ENCODE data around the gene CAB39.

The CAB39 gene

GRCh38 chr2:230788554-230789175 lies 76.0 kb downstream of the CAB39 start:
- peak overlapping the region; percentile 89 for H3K27ac Mint-ChIP-seq
- peaks cover 72% of the 10 kb centered on the region for H3K4me1 Mint-ChIP-seq (ENCODE audit: low read depth)
- H3K4me3 Mint-ChIP-seq, result no peak overlapping the region
- peaks cover 67% of the 10 kb centered on the region for H3K36me3 Mint-ChIP-seq
- H3K27me3 Mint-ChIP-seq, result no peaks in the 10 kb centered on the region
- peaks cover 19% of the 10 kb centered on the region for H3K9me3 Mint-ChIP-seq (ENCODE audit: low read depth)

GRCh38 chr2:230790981-230791380 lies 78.3 kb downstream of the CAB39 start:
- Mint-ChIP-seq H3K4me3 (no peak overlapping the region), H3K27me3 (no peaks in the 10 kb centered on the region), H3K4me1 (ENCODE audit: low read depth) (peaks cover 67% of the 10 kb centered on the region), H3K9me3 (ENCODE audit: low read depth) (peaks cover 19% of the 10 kb centered on the region), H3K36me3 (peaks cover 55% of the 10 kb centered on the region), H3K27ac (peak overlapping the region; percentile 89)

- Mint-ChIP-seq H3K27me3 (no peaks in the 10 kb centered on the region), H3K36me3 (peaks cover 35% of the 10 kb centered on the region), H3K9me3 (ENCODE audit: low read depth) (peaks cover 6% of the 10 kb centered on the region), H3K4me3 (peak overlapping the region; percentile 71), H3K27ac (peak overlapping the region; percentile 99), H3K4me1 (ENCODE audit: low read depth) (peaks cover 56% of the 10 kb centered on the region)
Observed at GRCh38 chr2:230793572-230794359, 81.1 kb downstream of the CAB39 start.

GRCh38 chr2:230794497-230794896 lies 81.9 kb downstream of the CAB39 start:
- Mint-ChIP-seq H3K9me3 (ENCODE audit: low read depth) (no peaks in the 10 kb centered on the region), H3K36me3 (peaks cover 29% of the 10 kb centered on the region), H3K27me3 (no peaks in the 10 kb centered on the region), H3K4me1 (ENCODE audit: low read depth) (peaks cover 51% of the 10 kb centered on the region), H3K27ac (peak overlapping the region; percentile 99), H3K4me3 (peak overlapping the region; percentile 71)

- Mint-ChIP-seq H3K27ac (no peak overlapping the region), H3K4me3 (no peak overlapping the region), H3K4me1 (ENCODE audit: low read depth) (peaks cover 39% of the 10 kb centered on the region), H3K36me3 (peaks cover 30% of the 10 kb centered on the region), H3K9me3 (ENCODE audit: low read depth) (no peaks in the 10 kb centered on the region), H3K27me3 (no peaks in the 10 kb centered on the region)
Observed at GRCh38 chr2:230795856-230796255, 83.2 kb downstream of the CAB39 start.

- Mint-ChIP-seq H3K27ac (no peak overlapping the region), H3K27me3 (no peaks in the 10 kb centered on the region), H3K4me3 (no peak overlapping the region), H3K36me3 (peaks cover 26% of the 10 kb centered on the region), H3K4me1 (ENCODE audit: low read depth) (peaks cover 34% of the 10 kb centered on the region), H3K9me3 (ENCODE audit: low read depth) (no peaks in the 10 kb centered on the region)
Observed at GRCh38 chr2:230796280-230796862, 83.7 kb downstream of the CAB39 start.

DNA sequence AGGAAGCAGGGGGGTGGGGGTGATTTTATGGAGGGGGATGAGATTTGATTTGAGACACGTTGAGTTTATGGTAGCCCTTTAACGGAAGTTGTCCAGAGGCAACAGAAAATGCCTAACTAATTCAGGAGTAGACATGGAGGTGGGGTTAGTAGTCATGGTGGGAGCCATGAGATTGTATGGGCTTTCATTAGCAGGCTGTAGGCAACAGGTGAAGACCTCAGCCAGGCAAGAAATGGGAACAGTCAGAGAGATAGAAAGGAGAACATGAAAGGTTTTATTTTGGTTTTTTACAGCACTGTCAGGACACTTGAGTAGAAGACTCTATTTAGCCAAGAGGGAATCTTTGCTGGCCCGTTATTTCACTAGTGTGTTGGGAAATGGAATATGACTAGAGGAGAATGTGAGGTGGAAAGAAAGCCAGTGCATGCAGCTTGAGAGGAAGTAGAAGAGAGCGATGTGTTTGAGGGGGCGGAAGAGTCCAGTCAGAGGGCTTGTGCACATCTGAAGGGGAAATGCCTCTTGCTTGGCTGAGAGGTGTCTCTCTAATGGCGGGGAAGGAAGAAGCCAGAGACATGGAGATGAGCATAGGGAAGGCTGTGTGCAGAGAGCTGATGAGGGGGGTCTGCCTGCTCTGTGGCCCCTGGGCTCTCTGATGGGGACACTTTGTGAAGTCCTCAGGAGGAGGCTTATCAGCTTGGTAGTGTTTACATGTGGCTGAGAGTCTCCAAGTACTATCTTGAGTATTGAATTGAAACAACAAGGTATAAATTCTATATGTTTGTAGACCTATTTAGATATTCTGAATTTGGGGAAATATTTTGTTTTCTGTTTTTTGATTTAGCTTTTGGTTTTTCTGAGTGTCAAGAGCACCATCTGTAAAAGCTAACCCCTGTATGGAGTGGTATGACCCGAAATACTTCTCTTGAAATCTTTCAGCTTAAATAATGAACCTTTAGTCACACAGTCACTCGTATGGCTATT lies 85.2 kb downstream of the CAB39 start:
- Mint-ChIP-seq H3K4me3 (no peak overlapping the region), H3K36me3 (peaks cover 23% of the 10 kb centered on the region), H3K4me1 (ENCODE audit: low read depth) (peaks cover 21% of the 10 kb centered on the region), H3K27ac (peak overlapping the region; percentile 86), H3K9me3 (ENCODE audit: low read depth) (no peaks in the 10 kb centered on the region), H3K27me3 (no peaks in the 10 kb centered on the region)

DNA sequence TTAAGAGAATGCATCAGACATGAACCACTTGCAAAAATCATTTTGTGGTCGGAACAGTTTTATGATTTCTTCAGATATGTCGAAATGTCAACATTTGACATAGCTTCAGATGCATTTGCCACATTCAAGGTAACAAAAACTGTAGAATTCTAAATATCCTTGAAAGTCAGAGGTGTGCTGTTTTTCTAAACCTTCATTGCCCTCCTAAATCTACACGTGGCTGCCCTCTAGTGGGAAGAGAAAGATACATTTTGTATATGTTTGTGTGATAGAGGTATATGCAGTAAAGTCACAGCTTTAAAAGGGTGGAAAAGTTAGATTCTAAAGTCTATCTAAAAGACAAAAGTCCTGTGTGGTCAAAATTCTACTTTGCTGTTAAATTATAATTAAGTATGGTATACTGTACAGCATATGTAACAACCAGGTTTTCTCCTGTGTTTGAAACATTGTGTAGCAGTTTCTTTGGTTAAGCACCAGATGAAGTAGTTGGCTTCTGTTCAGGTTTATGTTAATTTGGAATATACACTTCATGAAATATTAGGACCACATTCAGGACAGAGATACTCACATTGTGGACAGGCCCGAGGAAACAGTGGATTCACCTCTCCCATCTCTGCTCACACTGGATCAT lies 86.2 kb downstream of the CAB39 start:
- Mint-ChIP-seq H3K36me3 (peaks cover 25% of the 10 kb centered on the region), H3K4me1 (ENCODE audit: low read depth) (peaks cover 12% of the 10 kb centered on the region), H3K27me3 (no peaks in the 10 kb centered on the region), H3K27ac (peak overlapping the region; percentile 86), H3K4me3 (peak overlapping the region; percentile 31), H3K9me3 (ENCODE audit: low read depth) (no peaks in the 10 kb centered on the region)

DNA sequence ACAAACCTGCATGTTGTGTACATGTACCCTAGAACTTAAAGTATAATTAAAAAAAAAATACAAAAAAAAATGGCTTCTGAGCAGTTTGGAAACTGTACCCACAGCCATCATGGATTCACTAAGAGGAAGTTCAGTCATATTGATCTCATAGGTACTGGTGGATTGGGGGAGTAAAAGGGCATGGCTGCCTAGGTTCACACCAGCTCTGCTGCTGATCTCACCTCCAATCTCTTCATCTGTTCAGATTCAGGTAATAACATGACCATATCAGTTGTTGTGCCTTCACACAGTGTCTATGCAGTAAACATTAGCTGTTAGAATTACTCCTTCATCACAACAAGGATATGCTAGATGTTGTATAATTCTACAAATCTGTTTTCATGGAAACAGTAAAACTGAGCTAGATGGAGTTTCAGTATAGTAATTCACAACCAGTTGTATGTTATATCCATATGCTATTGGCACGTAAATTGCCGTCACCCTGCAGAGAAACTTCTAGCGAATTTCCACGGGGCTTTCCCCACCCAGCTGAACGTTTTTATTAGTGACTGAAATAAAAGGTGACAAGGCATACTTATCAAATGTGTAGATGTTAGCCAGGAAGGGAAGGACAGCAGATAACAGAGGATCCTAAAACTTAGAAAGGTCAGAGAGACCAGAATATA lies 92.8 kb downstream of the CAB39 start:
- peaks cover 24% of the 10 kb centered on the region for H3K36me3 Mint-ChIP-seq
- H3K27ac Mint-ChIP-seq, result peak overlapping the region; percentile 54
- no peak overlapping the region for H3K4me3 Mint-ChIP-seq

DNA sequence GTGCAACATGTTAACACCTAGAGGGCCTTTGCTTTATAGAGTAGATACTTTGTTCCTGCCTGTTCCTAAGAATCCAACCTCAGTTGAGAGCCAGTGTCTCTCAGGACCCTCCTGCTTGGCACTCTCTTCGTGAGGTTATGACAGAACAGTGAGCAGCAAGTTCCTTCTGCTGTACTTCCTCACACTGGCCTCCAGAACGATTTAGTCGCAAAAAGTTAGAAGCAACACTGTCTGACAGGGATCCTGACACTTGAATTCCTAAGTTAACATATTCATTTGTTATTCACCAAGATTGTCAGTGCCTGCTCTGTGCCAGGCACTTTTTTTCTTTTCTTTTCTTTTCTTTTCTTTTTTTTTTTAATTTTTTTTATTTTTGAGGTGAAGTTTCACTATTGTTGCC lies 95.1 kb downstream of the CAB39 start:
- Mint-ChIP-seq H3K4me1 (ENCODE audit: low read depth) (peaks cover 22% of the 10 kb centered on the region), H3K4me3 (no peak overlapping the region), H3K36me3 (peaks cover 13% of the 10 kb centered on the region), H3K27me3 (no peaks in the 10 kb centered on the region), H3K9me3 (ENCODE audit: low read depth) (no peaks in the 10 kb centered on the region), H3K27ac (peak overlapping the region; percentile 66)

More for the DNA sequence above, 92.8 kb downstream of the CAB39 start:
- Mint-ChIP-seq H3K27me3 (no peaks in the 10 kb centered on the region), H3K4me1 (ENCODE audit: low read depth) (peaks cover 22% of the 10 kb centered on the region), H3K9me3 (ENCODE audit: low read depth) (no peaks in the 10 kb centered on the region)

DNA sequence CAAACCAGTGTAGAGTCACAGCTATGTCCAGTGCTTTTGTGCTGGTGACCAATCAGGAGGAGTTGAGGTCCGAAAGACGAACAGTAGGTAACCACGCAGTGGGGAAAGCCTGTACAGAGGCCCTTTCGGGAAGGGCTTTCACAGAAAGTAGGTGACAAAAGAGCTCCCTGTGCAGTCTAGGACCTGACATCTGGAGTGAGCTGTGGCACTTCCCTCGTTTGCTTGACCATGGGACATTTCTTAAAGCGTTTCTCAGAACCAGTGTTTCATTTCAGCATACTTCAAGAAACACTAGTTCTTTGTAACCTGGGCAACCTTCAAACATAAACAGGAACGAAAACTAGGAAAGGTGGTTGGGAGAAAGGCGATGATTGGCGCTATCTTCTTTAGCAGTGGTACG lies 96.4 kb downstream of the CAB39 start:
- Mint-ChIP-seq H3K27ac (peak overlapping the region; percentile 73), H3K36me3 (peaks cover 4% of the 10 kb centered on the region)

DNA sequence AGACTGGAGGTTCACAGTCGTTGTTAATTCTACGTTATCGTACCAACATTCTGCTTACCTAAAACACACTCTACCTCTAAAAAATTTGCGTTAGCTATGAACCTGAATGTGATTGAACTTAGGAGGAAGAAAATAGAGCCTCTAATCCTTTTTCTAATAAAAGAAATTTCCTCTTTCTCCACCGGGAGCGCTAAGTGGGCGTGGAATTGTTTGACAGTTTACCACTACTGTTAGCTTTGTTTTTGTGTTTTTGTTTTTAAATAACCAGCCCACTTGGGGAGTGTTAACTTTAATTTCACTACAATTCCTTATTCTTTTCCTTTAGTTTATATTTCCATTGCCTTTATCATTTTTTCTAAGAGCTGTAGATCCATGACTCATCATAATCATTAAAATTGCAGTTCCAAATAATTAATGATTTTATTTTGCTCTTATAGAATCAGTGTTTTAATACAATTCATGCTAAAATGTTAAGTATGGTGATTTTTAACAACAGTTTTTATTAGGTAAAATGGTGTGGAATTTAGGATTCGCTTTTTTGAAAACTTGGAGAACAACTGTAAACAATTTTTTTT lies 97.1 kb downstream of the CAB39 start:
- H3K9me3 Mint-ChIP-seq (ENCODE audit: low read depth), result no peaks in the 10 kb centered on the region
- H3K4me3 Mint-ChIP-seq, result no peak overlapping the region
- peaks cover 30% of the 10 kb centered on the region for H3K4me1 Mint-ChIP-seq (ENCODE audit: low read depth)
- peaks cover 2% of the 10 kb centered on the region for H3K36me3 Mint-ChIP-seq
- H3K27ac Mint-ChIP-seq, result no peak overlapping the region
- H3K27me3 Mint-ChIP-seq, result no peaks in the 10 kb centered on the region

More for the DNA sequence above, 96.4 kb downstream of the CAB39 start:
- H3K27me3 Mint-ChIP-seq, result no peaks in the 10 kb centered on the region
- peaks cover 24% of the 10 kb centered on the region for H3K4me1 Mint-ChIP-seq (ENCODE audit: low read depth)
- no peak overlapping the region for H3K4me3 Mint-ChIP-seq
- H3K9me3 Mint-ChIP-seq (ENCODE audit: low read depth), result no peaks in the 10 kb centered on the region

DNA sequence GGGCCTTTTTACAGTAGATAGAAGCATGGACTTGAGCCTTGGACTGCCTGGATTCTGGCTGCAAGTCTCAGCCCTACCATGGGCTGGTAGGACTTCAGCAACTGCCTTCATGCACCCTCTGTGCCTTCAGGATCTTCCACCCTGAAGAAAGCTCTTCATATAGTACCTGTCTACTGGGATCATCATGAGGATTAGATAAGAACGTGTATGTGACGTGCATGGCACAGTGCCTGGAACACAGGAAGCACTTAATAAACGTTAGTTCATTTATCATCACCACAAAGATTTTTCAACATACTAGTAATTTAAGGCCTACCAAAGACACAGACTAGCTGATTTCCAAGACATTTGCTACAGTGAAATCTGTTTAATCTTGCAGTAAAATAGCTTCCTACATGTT lies 98.9 kb downstream of the CAB39 start:
- Mint-ChIP-seq H3K27ac (peak overlapping the region; percentile 73), H3K4me3 (no peak overlapping the region), H3K4me1 (ENCODE audit: low read depth) (peaks cover 21% of the 10 kb centered on the region), H3K9me3 (ENCODE audit: low read depth) (no peaks in the 10 kb centered on the region), H3K27me3 (no peaks in the 10 kb centered on the region), H3K36me3 (peaks cover 2% of the 10 kb centered on the region)
